IPS-18c (cell line): ENCODE measurements around the gene ANKRD30B.
"Not testable (repeated sequence)": the region's sequence is repeated elsewhere in the genome, so short reads cannot be mapped to it uniquely, and the experiment has no call there.

ENCODE experiments used
- H3K4me3 ChIP-seq: 2 replicates; pipeline ENCODE4 v1.7.0; 2013; ENCODE audit warnings: low read depth, mild to moderate bottlenecking, low read length, moderate library complexity; ENCODE audit not compliant: insufficient read depth
- H3K9me3 ChIP-seq: one replicate; pipeline ENCODE4 v1.6.1; 2013; ENCODE audit warnings: mild to moderate bottlenecking, low read length, moderate library complexity; ENCODE audit not compliant: control insufficient read depth, insufficient read depth

ANKRD30B gene, protein sequence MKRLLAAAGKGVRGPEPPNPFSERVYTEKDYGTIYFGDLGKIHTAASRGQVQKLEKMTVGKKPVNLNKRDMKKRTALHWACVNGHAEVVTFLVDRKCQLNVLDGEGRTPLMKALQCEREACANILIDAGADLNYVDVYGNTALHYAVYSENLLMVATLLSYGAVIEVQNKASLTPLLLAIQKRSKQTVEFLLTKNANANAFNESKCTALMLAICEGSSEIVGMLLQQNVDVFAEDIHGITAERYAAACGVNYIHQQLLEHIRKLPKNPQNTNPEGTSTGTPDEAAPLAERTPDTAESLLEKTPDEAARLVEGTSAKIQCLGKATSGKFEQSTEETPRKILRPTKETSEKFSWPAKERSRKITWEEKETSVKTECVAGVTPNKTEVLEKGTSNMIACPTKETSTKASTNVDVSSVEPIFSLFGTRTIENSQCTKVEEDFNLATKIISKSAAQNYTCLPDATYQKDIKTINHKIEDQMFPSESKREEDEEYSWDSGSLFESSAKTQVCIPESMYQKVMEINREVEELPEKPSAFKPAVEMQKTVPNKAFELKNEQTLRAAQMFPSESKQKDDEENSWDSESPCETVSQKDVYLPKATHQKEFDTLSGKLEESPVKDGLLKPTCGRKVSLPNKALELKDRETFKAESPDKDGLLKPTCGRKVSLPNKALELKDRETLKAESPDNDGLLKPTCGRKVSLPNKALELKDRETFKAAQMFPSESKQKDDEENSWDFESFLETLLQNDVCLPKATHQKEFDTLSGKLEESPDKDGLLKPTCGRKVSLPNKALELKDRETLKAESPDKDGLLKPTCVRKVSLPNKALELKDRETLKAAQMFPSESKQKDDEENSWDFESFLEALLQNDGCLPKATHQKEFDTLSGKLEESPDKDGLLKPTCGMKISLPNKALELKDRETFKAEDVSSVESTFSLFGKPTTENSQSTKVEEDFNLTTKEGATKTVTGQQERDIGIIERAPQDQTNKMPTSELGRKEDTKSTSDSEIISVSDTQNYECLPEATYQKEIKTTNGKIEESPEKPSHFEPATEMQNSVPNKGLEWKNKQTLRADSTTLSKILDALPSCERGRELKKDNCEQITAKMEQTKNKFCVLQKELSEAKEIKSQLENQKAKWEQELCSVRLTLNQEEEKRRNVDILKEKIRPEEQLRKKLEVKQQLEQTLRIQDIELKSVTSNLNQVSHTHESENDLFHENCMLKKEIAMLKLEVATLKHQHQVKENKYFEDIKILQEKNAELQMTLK (N-terminal part only)

DNA sequence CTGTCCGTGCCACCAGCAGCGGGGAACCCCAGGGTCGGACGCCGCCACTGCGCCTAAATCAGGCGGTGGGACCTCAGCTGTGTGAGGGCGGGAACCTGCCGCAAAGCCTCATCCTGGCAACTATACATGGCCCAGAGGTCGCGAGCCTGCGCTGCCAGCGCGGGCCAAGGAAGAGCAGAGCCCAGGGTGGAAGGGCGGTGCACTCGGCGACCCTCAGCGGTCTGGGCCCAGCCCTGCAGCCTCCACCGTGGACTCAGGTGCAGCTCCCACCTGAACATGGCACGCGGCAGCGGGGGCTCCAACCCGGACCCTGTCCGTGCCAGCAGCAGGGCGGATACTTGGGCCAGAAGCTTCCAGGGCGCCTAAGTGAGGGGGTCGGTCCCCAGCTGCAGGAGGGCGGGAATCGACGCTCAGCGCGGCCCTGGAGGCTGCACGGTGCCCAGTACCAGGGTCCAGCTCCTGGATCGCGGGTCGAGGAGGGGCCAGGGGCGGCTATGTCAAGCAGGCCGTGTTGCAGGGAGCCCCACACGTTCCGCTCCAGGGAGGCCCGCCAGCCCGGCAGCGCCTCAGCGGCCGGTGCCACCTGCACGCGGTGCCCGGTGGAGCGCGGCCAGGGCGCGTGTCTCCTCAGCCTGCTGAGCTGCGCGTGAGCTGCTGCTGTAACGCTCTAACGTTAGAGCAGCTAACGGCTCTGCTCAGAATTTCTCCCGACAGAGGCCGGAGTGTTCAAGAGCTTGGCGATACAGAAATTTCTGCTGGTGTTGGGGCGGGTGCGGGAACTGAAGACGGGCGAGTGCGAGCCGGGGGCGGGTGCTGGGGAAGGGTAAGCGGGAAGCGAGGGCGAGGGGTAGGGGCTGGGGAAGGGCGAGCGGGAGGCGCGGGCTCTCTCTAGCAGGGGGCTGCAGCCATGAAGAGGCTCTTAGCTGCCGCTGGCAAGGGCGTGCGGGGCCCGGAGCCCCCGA, at the start of gene ANKRD30B:
Gene ANKRD30B, plus strand, starts transcription at position 660 of the 962 bp plus-strand sequence. Its CDS starts 248 bp downstream, at position 908.
- peak within 1 kb of the TSS; percentile 22 for H3K4me3 ChIP-seq

GRCh38 chr18:14701286-14702040, 46.5 kb upstream of the ANKRD30B start:
- not testable (repeated sequence) for H3K4me3 ChIP-seq, H3K9me3 ChIP-seq

More for the DNA sequence above, at the start of gene ANKRD30B:
- no peaks in the 10 kb centered on the region for H3K9me3 ChIP-seq

GRCh38 chr18:14709761-14710160, 38.2 kb upstream of the ANKRD30B start:
- H3K9me3 ChIP-seq, H3K4me3 ChIP-seq: not testable (repeated sequence)

GRCh38 chr18:14721569-14721968, 26.4 kb upstream of the ANKRD30B start:
- not testable (repeated sequence) for H3K9me3 ChIP-seq, H3K4me3 ChIP-seq

DNA sequence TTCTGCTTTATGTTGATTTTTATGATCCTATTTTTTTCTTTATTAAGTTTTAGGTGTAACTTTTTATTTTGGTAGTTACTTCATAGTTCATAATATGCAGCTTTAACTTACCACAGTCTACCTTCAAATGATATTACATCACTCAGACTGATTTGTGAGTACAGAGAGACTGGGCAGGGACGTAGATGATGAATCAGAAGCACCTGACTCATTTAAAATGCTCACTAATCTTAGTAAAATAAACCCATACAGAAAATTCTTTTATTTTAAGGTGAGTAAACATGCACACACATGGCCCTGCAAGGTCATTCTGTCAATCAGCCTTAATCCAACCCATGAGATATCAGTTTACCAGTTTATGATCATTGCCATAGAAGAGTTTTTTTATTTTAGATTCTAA, 8.9 kb upstream of the ANKRD30B start:
- H3K9me3 ChIP-seq, H3K4me3 ChIP-seq: not testable (repeated sequence)

- H3K4me3 ChIP-seq = no peak overlapping the region
- H3K9me3 ChIP-seq = no peaks in the 10 kb centered on the region
Measured at GRCh38 chr18:14746897-14747296, 1.1 kb upstream of the ANKRD30B start.

DNA sequence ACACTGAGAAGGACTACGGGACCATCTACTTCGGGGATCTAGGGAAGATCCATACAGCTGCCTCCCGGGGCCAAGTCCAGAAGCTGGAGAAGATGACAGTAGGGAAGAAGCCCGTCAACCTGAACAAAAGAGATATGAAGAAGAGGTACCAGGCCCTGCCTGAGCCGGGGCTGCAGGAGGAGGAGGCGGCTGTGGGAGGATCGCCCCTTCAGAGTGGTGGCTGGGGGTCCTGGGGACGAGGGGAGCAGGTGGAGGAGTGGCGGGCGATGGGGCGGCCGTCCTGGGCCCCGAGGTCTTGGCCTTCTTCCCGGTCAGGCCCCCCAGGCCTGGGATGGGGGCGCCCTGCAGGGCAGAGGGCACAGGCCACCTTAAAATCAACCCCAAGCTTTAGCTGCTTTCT, 524 bp downstream of the ANKRD30B start:
- H3K4me3 ChIP-seq = peak overlapping the region; percentile 22
- no peaks in the 10 kb centered on the region for H3K9me3 ChIP-seq

GRCh38 chr18:14763566-14763965, 15.6 kb downstream of the ANKRD30B start:
- H3K9me3 ChIP-seq, H3K4me3 ChIP-seq: not testable (repeated sequence)

- Histone ChIP-seq H3K9me3 (no peaks in the 10 kb centered on the region), H3K4me3 (no peak overlapping the region)
Measured at GRCh38 chr18:14767474-14767873, 19.5 kb downstream of the ANKRD30B start.

- H3K9me3 ChIP-seq = no peaks in the 10 kb centered on the region
Measured at GRCh38 chr18:14768241-14768640, 20.3 kb downstream of the ANKRD30B start.

DNA sequence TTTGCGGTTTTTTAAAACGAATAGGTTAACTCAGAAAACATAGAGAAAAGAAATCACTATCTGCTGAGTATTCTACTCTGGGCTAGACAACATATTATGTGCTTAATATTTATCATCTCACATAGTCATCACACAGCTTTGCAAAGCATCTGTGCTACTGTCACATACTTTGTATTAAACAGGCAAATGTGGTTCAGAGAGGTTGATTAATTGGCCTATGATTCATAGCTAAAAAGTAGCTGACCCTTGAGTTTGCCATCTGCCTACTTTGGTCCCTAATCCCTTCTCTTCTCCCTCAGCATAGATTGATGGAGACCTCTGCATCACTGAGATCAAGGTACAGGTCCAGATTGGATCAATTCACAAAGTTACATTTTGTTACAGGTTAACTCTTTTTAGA, 21.4 kb downstream of the ANKRD30B start:
- no peaks in the 10 kb centered on the region for H3K9me3 ChIP-seq
- no peak overlapping the region for H3K4me3 ChIP-seq

More at GRCh38 chr18:14768241-14768640, 20.3 kb downstream of the ANKRD30B start:
- no peak overlapping the region for H3K4me3 ChIP-seq

DNA sequence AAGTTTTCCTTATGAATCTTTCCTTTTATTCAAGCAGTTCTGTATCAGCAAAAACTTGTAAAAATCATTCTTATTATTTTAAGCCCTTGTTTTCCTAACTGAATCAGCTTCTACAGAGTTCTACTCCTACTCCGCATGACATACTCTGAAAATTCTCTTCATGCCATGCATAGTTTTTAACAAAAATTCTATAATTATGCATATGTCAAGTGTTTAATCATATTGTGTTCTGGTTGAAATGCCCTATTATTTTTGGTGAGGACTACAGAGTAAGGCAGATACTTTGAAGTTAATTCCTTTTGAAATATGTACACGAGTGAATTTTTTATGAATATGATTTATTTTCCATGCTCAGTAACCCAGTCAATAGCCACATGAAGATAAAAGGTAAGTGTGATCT, 28.8 kb downstream of the ANKRD30B start:
- H3K4me3 ChIP-seq = no peak overlapping the region
- no peaks in the 10 kb centered on the region for H3K9me3 ChIP-seq

DNA sequence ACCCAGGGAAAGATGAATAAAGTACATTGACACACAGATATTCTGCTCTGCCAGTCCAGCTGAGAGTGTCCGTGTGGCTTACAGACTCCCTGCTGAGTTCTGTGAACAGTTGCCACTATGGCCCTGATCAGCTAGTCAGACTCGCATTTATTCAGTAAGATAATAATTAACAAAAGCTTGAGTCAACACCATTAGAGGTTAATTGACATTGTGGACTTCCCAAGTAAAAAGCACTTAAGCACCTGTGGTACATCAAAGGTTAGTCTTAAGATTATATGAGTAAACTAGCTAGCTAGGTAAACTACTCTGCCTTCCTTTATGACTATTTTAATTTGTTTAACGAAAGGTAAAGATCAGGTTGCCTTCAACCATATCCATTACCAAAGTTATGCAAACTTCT, 33.7 kb downstream of the ANKRD30B start:
- Histone ChIP-seq H3K4me3 (no peak overlapping the region), H3K9me3 (no peaks in the 10 kb centered on the region)

DNA sequence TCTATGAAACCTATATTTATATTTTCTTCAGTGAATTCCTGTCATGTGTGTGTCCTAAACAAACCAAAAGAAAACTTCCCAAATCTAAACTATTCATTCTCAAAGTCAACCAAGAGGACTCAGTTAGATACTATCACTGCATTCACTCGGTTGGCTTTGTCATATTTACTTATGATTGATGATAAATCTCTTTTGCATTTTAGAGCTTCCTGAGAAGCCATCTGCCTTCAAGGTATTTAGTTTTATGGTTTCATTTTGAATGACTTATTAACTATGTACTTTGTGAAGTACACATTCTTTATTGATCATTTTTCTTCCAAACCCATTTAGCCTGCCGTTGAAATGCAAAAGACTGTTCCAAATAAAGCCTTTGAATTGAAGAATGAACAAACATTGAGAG, 36.2 kb downstream of the ANKRD30B start:
- Histone ChIP-seq H3K4me3 (no peak overlapping the region), H3K9me3 (no peaks in the 10 kb centered on the region)

DNA sequence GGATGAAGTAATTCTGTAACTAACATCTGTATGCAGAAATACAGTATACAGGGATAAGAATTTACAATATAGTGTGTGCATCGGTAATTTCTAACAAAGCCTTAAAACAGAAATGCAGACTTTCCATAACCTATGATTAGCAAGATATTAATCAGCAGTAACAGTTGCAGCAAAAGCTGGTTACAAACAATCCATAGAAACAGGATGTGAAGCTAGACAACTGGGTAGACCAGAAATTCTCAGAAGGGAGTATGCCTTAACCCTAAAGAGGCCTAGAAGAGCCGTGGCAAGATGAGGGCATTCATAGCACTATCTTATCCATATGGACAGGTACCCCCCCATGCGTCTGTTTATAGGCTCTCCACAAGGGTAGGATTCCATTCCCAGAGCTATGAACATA, 48.9 kb downstream of the ANKRD30B start:
- not testable (repeated sequence) for H3K4me3 ChIP-seq, H3K9me3 ChIP-seq
